Right lobe of liver (tissue), 4 donors: ENCODE measurements around the gene RGSL1.
"Not testable (repeated sequence)": the region's sequence is repeated elsewhere in the genome, so short reads cannot be mapped to it uniquely, and the experiment has no call there.

Experiments used
- POLR2A ChIP-seq: fragments of 450-650 bp; IDR thresholded peaks from one replicate; pipeline ENCODE4 v1.6.1; 2017; ENCODE audit warnings: antibody characterized with exemption, mild to moderate bottlenecking
- TF ChIP-seq, protein P1 (sequence below), 4 donors: fragments of 200-600 bp in 3 of 4; fragments of 450-650 bp in 1 of 4; IDR thresholded peaks; one replicate each; pipeline versions ENCODE4 v1.5.1 to v1.8.0; 2016 to 2022; ENCODE audit warnings: antibody characterized with exemption in 4 of 4, mild to moderate bottlenecking in 2 of 4
- donor health status: DM: no; HTN: no; CAD: no.
- donor health status: DM: no; HTN: no; CAD: no.
- donor health status: DM: no; HTN: yes; CAD: no.

DNA sequence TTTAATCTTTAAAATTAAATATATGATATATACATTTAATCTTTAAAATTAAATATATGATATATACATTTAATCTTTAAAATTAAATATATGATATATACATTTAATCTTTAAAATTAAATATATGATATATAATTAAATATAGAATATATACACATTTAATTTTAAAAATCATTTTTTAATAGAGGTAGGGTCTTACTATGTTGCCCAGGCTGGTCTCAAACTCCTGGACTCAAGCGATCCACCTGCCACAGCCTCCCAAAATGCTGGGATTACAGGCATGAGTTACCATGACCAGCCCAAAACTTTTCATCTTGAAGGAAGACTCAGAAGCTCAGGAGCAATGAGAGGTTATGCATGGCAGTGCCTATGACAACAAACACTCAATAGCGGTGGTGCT is 2.8 kb upstream of the RGSL1 start:
- TF ChIP-seq, protein P1, sequence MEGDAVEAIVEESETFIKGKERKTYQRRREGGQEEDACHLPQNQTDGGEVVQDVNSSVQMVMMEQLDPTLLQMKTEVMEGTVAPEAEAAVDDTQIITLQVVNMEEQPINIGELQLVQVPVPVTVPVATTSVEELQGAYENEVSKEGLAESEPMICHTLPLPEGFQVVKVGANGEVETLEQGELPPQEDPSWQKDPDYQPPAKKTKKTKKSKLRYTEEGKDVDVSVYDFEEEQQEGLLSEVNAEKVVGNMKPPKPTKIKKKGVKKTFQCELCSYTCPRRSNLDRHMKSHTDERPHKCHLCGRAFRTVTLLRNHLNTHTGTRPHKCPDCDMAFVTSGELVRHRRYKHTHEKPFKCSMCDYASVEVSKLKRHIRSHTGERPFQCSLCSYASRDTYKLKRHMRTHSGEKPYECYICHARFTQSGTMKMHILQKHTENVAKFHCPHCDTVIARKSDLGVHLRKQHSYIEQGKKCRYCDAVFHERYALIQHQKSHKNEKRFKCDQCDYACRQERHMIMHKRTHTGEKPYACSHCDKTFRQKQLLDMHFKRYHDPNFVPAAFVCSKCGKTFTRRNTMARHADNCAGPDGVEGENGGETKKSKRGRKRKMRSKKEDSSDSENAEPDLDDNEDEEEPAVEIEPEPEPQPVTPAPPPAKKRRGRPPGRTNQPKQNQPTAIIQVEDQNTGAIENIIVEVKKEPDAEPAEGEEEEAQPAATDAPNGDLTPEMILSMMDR (IDR thresholded peaks at IDR 0.05), result not testable (repeated sequence)
- TF ChIP-seq POLR2A, result not testable (repeated sequence)
